Stimulated activated naive CD8-positive, alpha-beta T cell treated with anti-CD3 and anti-CD28 coated beads, Interleukin-15, amount 100 ng/mL, for 72 hours (primary cell): ENCODE measurements around the gene LAMA5.
A peak's percentile ranks its signal among the peaks of the same experiment; 100 is the strongest.

ENCODE experiments used
- ATAC-seq: fragments of 150-1000 bp; cut with Tn5 transposase; 2 replicates; pipeline ENCODE4 v1.10.0; 2021; ENCODE audit warnings: mild to moderate bottlenecking, moderate library complexity
- DNase-seq, 2 donors: peaks; one replicate each; pipeline ENCODE4 v3.0.0; 2021 to 2022
- H3K27ac Mint-ChIP-seq, 2 donors: one replicate each; pipeline ENCODE4 v1.8.0; 2022; ENCODE audit warnings: mild to moderate bottlenecking in 2 of 2, mixed read lengths in 2 of 2, moderate library complexity in 2 of 2
- H3K27me3 Mint-ChIP-seq: one replicate; pipeline ENCODE4 v1.8.0; 2022; ENCODE audit warnings: mixed read lengths
- H3K4me1 Mint-ChIP-seq: one replicate; pipeline ENCODE4 v1.8.0; 2022; ENCODE audit warnings: mild to moderate bottlenecking, mixed read lengths
- H3K4me3 Mint-ChIP-seq, 2 donors: one replicate each; pipeline ENCODE4 v1.8.0; 2022; ENCODE audit warnings: mild to moderate bottlenecking in 2 of 2, mixed read lengths in 2 of 2, moderate library complexity in 1 of 2
- H3K9me3 Mint-ChIP-seq, 2 donors: one replicate each; pipeline ENCODE4 v1.8.0; 2022; ENCODE audit warnings: mixed read lengths in 2 of 2

Gene LAMA5

DNA sequence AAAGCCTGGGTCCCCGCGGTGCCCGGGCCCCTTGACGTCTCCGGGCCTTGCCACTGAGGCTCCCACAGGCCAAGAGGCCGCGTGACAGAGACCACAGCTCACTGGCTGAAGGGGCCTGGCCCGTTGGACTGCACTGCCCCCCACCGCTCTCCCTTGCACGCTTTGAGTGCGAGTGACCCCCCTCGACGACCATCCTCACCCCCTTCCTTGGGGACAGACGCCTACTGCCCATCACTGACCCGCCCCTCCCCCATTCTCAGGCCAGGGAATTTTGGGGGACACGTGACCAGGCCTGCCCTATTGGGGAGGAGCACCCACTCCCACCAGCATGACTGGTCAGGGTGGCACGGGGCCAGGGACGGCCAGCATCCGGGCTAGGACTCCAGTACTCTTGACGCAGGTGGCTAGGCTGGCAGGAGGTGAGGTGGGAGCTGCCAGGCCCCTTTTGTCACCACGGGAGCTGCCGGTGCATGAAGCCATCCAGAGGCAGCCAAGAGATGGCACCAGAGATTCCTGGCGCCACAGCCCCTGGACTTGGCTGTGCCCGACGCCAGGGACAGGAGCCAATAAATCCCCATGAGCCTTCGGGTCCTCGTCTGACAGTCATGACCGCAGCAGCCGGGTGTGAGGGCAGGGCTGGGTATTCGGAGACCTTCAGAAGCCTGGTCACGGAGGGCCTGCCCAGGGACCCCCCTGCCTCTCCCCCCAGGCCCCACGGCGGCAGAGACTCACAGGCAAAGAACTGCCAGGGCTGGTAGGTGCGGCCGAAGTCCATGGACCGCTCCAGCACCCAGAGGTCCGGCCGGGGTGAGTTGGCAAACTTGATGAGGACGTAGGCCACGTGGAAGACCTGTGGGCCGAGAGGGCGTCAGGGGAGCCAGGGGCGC, 14.5 kb downstream of the LAMA5 start:
- H3K9me3 Mint-ChIP-seq = peaks cover 14 to 16% of the 10 kb centered on the region in 2 donors
- DNase-seq = no peak
- ATAC-seq = no peak
- H3K27ac Mint-ChIP-seq = no peak overlapping the region
- H3K4me1 Mint-ChIP-seq = no peaks in the 10 kb centered on the region
- H3K4me3 Mint-ChIP-seq = no peak overlapping the region
- peaks cover 8% of the 10 kb centered on the region for H3K27me3 Mint-ChIP-seq

DNA sequence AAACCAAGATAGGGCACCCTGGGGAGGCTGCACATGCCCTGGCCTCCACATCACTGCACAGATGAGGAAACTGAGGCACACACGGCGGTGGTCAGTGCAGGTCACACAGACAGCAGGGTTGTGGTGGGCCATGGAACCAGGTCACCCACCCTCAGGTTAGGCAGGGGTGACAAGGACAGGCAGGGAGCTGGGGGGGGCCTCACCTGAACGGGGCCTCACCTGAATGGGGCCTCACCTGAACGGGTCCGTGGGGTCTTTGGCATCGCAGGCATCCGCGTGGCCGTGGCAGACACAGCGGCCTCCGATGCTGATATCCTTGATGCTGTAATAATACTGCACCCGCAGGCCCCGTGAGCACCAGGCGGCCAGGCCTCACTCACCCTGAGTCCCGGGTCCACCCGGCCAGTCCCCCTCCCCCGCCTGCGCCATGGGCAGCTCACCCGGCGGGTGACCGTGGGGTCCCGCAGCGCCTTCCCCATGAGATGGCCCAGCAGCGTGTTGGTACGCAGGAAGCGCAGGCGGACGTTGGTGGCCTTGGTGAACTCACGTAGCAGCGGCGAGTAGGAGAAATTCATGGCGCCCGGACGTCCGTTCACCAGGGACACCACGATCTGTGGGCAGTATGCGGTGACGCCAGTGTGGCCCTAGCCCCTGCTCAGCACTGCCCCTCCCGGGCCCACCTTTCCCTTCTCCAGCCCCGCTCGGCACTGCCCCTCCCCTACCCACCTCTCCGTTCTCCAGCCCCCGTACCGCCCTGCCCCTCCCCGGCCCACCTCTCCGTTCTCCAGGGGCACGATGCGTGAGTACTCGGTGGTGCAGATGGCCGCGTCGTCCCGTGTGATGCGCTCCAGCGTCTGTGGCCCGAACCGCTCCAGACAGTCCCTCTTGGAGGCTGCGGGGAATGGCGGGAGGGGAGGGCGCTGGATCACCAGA, 15.4 kb downstream of the LAMA5 start:
- H3K4me3 Mint-ChIP-seq = no peak overlapping the region
- H3K9me3 Mint-ChIP-seq = peaks cover 14 to 16% of the 10 kb centered on the region in 2 donors
- H3K27me3 Mint-ChIP-seq = peaks cover 4% of the 10 kb centered on the region
- H3K4me1 Mint-ChIP-seq = no peaks in the 10 kb centered on the region
- H3K27ac Mint-ChIP-seq = no peak overlapping the region
- DNase-seq = no peak
- ATAC-seq = peak; percentile 34

DNA sequence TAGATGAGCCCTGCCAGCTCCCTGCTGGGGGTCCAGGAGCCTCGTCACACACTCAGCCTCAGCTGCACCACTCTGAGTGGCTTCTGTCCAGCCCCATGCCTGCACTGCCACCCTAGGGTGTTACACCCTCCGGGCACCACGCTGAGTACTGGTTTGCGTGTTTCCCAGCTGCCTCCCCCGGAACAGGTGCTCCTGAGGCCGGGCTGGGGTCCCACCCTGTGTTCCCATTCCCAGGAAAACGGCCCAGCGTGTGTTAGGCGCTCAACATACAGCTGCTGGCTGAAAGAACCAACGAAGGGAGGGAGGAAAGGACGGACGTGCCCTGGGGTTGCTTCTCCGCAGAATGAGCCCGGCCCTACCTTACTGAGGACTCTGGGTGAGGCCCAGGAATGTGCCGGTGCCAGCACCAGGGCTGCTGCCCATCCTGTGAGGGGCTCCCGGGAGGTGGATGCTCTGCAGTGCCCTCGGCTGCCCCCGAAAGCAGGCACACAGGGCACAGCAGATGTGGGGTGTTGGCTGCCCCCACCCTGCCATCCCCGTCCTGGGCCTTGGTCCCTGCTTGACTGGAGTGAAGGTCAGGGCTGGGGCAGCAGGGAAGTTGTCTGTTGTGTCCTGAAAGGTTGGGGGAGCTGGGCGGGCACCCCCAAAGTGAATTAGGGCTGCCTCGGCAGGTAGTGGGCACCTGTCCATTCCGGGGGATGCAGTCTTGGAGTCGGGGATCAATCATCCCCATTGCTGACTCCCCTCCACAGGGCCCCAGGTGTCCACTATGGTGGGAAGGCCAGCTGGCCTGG, 16.3 kb downstream of the LAMA5 start:
- ATAC-seq (no peak), DNase-seq (no peak)
- Mint-ChIP-seq H3K9me3 (peaks cover 14 to 16% of the 10 kb centered on the region in 2 donors), H3K27me3 (no peaks in the 10 kb centered on the region), H3K4me1 (no peaks in the 10 kb centered on the region), H3K4me3 (no peak overlapping the region), H3K27ac (no peak overlapping the region)

DNA sequence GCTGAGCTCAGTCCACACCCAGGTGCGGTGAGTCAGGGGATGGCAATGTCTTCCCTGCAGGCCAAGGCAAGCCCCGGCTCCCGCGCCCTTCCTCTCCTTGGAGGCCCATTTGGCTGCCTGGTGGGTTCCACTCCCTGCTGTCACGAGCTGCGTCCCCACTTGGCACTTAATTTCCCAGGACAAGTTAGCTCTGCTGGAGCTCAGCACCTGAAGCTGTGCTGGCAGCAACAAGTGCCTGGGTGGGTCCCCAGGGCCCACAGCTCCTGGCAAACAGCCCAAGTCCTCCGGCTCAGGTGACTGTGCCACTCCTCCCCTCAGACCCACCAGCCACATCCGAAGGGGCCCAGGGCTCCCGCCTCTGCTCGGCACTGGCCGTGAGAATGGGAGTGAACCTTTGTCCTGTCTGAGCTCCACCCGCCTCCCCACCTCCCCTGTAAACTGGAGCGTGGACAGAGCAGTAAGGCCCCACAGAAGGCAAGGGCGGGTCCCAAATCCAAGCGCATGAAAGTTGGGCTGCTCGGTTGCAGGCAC, 16.9 kb downstream of the LAMA5 start:
- H3K4me1 Mint-ChIP-seq = no peaks in the 10 kb centered on the region

DNA sequence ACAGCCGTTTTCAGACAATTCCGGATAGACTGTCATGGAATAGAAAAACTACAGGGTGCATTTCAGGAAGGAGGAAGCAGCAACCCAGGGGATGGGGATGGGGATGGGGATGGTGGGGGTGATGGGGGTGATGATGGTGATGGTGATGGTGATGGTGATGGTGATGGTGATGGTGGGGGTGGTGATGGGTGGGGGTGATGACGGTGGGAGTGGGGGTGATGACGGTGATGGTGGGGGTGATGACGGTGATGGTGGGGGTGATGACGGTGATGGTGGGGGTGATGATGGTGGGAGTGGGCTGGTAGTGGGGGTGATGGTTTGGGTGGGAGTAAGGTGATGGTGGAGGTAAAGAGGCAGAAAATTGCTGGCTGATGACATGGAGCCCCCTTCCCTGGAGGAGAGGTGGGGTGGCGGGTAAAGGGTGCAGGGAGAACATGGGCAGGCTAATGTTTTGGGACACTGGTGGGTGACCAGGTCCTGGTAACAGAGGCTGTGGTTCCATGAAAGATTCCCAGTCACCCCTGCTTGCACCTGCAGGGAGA, 17.5 kb downstream of the LAMA5 start:
- Mint-ChIP-seq H3K27ac (no peak overlapping the region), H3K4me3 (no peak overlapping the region), H3K27me3 (no peaks in the 10 kb centered on the region), H3K9me3 (peaks cover 14 to 16% of the 10 kb centered on the region in 2 donors), H3K4me1 (no peaks in the 10 kb centered on the region)
- no peak for ATAC-seq
- DNase-seq = no peak

More for the DNA sequence above, 16.9 kb downstream of the LAMA5 start:
- Mint-ChIP-seq H3K27ac (no peak overlapping the region), H3K9me3 (peaks cover 14 to 16% of the 10 kb centered on the region in 2 donors), H3K27me3 (no peaks in the 10 kb centered on the region), H3K4me3 (no peak overlapping the region)
- ATAC-seq (no peak), DNase-seq (no peak)

DNA sequence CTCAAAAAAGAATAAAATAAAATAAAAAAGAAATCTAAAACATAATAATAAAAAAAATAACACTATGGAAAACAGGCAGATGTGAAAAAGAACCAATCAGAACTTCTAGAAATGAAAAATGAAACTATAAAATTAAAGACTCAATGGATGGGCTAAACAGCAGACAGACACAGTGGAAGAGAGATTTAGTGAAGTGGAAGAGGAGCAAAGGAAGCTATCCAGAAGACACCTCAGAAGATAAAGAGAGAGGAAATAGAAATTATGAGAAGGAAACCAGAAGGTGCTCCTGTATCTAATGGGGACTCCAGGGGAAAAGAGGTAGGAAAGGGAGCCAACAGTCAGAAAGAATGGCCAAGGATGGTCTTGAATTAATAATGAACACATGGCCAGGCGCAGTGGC, 18.5 kb downstream of the LAMA5 start:
- Mint-ChIP-seq H3K27ac (no peak overlapping the region), H3K4me3 (no peak overlapping the region), H3K27me3 (no peaks in the 10 kb centered on the region), H3K9me3 (peaks cover 14 to 16% of the 10 kb centered on the region in 2 donors), H3K4me1 (no peaks in the 10 kb centered on the region)
- DNase-seq (no peak), ATAC-seq (no peak)

DNA sequence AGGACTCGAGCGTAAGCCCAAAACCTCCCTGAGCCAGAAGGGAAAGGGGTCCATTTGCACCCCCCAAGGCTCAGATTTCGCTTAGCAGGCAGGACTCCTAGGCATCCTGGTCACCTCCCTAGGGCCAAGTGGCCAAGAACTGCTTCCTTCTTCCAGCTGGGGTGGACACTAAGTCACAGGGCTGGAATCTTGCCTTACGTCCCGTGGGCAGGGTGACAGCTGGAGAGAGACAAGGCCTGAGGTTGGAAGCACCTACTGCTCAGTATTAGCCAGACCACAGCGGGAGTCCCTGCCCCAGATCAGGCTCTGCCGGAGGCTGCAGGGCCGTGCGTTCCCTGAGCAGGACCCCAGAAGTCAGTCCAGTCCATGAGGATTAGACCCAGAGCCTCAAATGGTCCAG, 19.7 kb downstream of the LAMA5 start:
- Mint-ChIP-seq H3K27me3 (no peaks in the 10 kb centered on the region), H3K4me3 (no peak overlapping the region), H3K27ac (no peak overlapping the region), H3K4me1 (no peaks in the 10 kb centered on the region), H3K9me3 (peaks cover 14 to 16% of the 10 kb centered on the region in 2 donors)
- DNase-seq (no peak), ATAC-seq (no peak)

DNA sequence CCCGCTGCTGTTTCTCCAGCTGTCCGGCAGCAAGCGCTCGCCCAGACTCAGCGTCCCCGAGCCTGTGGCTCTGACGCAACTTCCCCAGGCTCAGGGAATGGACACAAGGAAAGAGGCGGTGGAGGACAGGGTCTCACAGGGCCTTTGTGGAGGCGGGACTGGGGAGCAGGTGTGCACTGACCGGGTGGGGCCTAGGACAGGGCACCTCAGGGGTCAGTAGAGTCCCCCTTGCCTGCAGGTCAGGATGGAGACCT, 20.0 kb downstream of the LAMA5 start:
- H3K4me3 Mint-ChIP-seq = no peak overlapping the region

DNA sequence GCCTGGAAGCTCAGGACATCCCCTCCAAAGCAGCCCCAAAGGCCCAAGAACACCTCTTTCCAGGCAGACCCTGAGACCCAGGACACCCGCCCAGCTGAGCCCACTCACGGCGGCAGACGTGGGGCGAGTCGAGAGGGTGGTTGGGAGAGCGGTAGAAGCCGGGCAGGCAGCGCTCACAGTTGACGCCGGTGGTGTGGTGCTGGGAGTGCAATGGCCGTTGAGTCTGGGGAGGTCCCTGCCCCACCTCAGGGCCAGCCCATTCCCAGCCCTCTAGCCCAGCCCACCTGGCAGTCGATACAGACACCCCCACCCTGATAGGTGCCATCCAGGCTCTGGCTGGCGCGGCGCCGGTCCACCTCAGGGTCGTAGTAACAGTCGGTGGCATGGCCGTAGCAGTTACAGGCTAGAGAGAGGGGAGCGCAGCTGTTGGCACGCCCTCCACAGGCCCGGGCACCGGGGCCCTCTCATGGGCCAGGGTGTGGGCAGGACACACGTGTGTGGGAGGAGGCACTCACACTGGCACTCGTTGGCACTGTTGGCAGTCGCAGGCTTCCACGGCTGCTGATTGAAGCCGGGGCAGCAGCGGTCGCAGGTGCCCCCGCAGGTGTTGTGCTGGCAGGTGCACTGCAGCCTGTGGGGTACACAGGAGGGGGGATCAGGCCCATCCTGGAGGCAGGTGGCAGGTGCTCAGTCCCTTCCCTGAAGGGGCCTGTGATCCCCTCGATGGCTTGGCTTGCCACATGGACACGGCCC, 20.5 kb downstream of the LAMA5 start:
- DNase-seq (no peak), ATAC-seq (peak; percentile 28)
- Mint-ChIP-seq H3K27me3 (no peaks in the 10 kb centered on the region), H3K9me3 (peaks cover 14 to 16% of the 10 kb centered on the region in 2 donors), H3K27ac (no peak overlapping the region), H3K4me3 (no peak overlapping the region), H3K4me1 (no peaks in the 10 kb centered on the region)

More for the DNA sequence above, 20.0 kb downstream of the LAMA5 start:
- H3K27ac Mint-ChIP-seq = no peak overlapping the region
- ATAC-seq = no peak
- no peaks in the 10 kb centered on the region for H3K27me3 Mint-ChIP-seq
- peaks cover 14 to 16% of the 10 kb centered on the region in 2 donors for H3K9me3 Mint-ChIP-seq
- no peak for DNase-seq
- no peaks in the 10 kb centered on the region for H3K4me1 Mint-ChIP-seq

DNA sequence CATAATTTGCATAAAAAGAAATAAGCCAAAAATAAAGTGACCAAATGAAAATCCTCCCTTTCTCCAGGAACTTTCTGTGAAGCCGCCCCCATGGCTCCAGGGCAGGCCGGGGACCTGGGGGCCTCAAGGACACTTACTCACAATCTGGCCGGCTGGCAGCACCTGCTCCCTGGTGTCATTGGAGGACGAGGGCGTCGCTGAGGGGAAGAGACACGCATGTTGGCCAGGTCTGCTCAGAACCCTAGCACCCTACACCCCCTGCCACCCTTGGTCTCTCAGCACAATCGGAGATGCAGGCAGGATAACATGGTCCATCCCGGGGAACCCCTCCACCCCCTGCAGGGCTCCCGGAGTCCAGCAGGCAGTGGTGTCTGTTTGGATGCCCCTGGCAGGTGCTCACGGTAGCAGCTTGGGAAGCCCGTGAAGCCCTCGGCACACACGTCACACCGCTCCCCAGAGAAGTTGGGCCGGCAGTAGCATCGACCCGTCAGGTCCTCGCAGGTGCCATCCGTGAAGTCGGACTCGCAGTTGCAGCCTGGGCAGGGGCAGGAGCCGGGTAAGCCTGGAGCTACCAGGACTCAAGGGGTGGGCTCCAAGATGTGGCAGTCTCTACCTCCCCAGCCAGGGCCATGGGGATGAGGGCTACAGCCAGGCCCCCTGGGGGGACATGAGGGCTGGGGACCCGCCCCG, 21.3 kb downstream of the LAMA5 start:
- no peak for ATAC-seq

DNA sequence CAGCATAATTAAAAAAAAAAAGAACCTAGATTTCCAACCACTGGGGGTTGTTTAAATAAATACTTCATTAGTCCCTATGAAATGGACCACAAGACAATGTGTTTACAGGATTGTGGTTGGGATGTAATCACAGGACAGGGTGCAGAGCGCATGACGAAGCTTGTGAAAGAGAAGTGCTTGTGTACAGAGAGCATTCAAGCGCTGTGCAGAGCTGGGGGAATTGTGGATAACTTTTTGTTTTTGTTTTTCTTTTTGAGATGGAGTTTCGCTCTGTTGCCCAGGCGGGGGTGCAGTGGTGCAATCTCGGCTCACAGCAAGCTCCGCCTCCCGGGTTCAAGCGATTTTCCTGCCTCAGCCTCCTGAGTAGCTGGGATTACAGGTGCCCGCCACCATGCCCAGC, 22.3 kb downstream of the LAMA5 start:
- Mint-ChIP-seq H3K4me3 (no peak overlapping the region), H3K27me3 (no peaks in the 10 kb centered on the region), H3K27ac (no peak overlapping the region), H3K9me3 (peaks cover 14 to 16% of the 10 kb centered on the region in 2 donors), H3K4me1 (no peaks in the 10 kb centered on the region)
- ATAC-seq (no peak), DNase-seq (no peak)

More for the DNA sequence above, 21.3 kb downstream of the LAMA5 start:
- Mint-ChIP-seq H3K4me1 (no peaks in the 10 kb centered on the region), H3K27me3 (no peaks in the 10 kb centered on the region), H3K27ac (no peak overlapping the region), H3K4me3 (no peak overlapping the region), H3K9me3 (peaks cover 14 to 16% of the 10 kb centered on the region in 2 donors)
- DNase-seq = no peak

DNA sequence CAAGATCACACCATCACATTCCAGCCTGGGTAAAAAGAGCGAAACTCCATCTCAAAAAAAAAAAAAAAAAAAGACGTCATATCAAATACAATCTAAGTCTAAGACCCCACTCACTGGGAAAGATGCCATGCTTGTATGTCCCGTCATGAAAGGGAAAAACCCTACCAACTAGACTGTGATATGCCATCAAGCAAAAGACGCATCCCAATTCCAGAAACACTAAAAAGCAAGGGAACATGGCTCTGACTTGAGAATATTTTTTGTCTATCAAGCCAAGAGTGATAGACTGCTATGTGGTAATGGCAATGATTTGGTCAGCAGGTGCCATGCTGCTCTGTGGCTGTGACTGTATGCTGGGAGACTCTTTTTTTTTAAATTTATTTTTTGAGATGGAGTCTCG, 23.0 kb downstream of the LAMA5 start:
- peaks cover 9 to 10% of the 10 kb centered on the region in 2 donors for H3K9me3 Mint-ChIP-seq
- no peak overlapping the region for H3K4me3 Mint-ChIP-seq
- no peak for ATAC-seq
- H3K4me1 Mint-ChIP-seq = no peaks in the 10 kb centered on the region
- no peak for DNase-seq
- H3K27ac Mint-ChIP-seq = no peak overlapping the region
- no peaks in the 10 kb centered on the region for H3K27me3 Mint-ChIP-seq

DNA sequence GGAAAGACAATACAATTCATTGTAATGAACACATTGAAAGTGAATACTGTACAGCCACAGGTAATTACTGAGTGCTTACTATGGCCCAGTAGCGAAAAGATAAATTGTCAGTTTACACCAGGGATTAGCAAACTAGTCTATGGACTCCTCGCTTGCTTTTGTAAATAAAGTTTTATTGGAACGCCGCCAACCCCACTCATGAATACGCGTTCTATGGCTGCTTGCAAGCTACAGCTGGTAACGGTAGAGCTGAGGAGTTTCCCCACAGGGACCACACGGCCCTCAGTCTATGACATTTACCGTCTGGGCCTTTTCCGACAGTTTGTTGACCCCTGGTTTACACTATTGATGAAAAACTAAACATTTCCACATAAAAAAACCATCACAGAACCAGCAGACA, 24.2 kb downstream of the LAMA5 start:
- no peak for ATAC-seq
- Mint-ChIP-seq H3K27me3 (peaks cover 1% of the 10 kb centered on the region), H3K9me3 (peaks cover 0 to 1% of the 10 kb centered on the region in 2 donors), H3K4me1 (no peaks in the 10 kb centered on the region), H3K4me3 (no peak overlapping the region), H3K27ac (no peak overlapping the region)
- DNase-seq = no peak

DNA sequence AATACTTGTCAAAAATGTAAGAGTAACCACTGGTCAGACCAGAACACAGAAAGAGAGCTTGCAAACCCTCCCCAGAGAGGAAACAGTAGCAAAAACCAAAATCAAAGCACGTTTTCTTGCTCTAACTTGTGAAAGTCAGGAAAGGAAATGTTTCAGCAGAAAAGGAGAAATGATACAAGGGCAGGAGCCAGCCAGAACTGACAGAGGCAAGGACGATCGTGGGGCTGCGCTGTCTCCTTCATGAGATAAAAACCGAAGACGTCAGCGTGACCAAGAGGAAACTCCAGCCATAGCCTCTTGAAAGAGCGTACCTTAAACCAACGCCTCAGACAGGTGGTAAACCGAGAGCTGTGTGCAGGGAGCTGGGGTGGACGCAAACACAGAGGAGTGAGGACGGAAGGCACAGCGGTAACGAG, 27.5 kb downstream of the LAMA5 start:
- H3K27me3 Mint-ChIP-seq = peaks cover 24% of the 10 kb centered on the region
- H3K4me1 Mint-ChIP-seq = peaks cover 7% of the 10 kb centered on the region
- no peak overlapping the region for H3K4me3 Mint-ChIP-seq
- H3K9me3 Mint-ChIP-seq = no peaks in the 10 kb centered on the region
- DNase-seq = no peak
- ATAC-seq = no peak
- no peak overlapping the region for H3K27ac Mint-ChIP-seq
